SK-N-SH treated with all-trans-retinoic acid at 6 μM for 48 hours (cell line): ENCODE results near the gene DNAH14.

Source experiments
- CSDC2 ChIP-seq: fragments of 250-450 bp; sonication (Bioruptor Pico); IDR thresholded peaks from 2 replicates; pipeline ENCODE4 v1.5.0; 2020; ENCODE audit warnings: mild to moderate bottlenecking, moderate library complexity
- ISL1 ChIP-seq: fragments of 250-450 bp; sonication (Bioruptor Pico); IDR thresholded peaks from 2 replicates; pipeline ENCODE4 v2.1.2; 2022; ENCODE audit warnings: mild to moderate bottlenecking, moderate library complexity
- RARB ChIP-seq: fragments of 250-450 bp; sonication (Bioruptor Pico); IDR thresholded peaks from 2 replicates; pipeline ENCODE4 v1.8.0; 2021; ENCODE audit warnings: mild to moderate bottlenecking, moderate library complexity
- TSHZ2 ChIP-seq: fragments of 250-450 bp; sonication (Bioruptor Pico); IDR thresholded peaks from 2 replicates; pipeline ENCODE4 v1.5.0; 2020; ENCODE audit warnings: mild to moderate bottlenecking, moderate library complexity

- TF ChIP-seq CSDC2 (CRISPR knock-in tag) = no peak
- TF ChIP-seq RARB (CRISPR knock-in tag) = no peak
- no peak for TF ChIP-seq TSHZ2
- TF ChIP-seq ISL1 (CRISPR knock-in tag) = no peak
Observed at GRCh38 chr1:225447650-225448089, 518.2 kb downstream of the DNAH14 start.
